ENCODE results near the gene SFT2D3. TPM values are rescaled to one million over a fixed set of nuclear protein-coding genes. Genes with fewer than 3 reads are reported as not detected.
"Not testable (repeated sequence)": the region's sequence is repeated elsewhere in the genome, so short reads cannot be mapped to it uniquely, and the experiment has no call there.

Gene SFT2D3
- total and polyA plus RNA-seq, 4 donors: 2.4 to 4.9 (median 4.7) TPM; not detected in 1

GRCh38 chr2:127747621-127748020 lies 46.3 kb downstream of the SFT2D3 start:
- no peak overlapping the region for H3K4me3 ChIP-seq (ENCODE audit: low read depth in 1 of 3, low read length in 3 of 3)
- H3K27me3 ChIP-seq (ENCODE audit: control insufficient read depth in 4 of 4, insufficient read depth in 4 of 4, low read length in 3 of 4): no peaks in the 10 kb centered on the region
- H3K9ac ChIP-seq (ENCODE audit: low read depth in 1 of 2, low read length in 2 of 2): no peak overlapping the region
- no peak for DNase-seq (ENCODE audit: low spot score)
- WGBS: 94% methylated on average over 5 of the region's 5 CpGs
- no peak for TF ChIP-seq ZBTB33 (IDR thresholded peaks at IDR 0.05)
- no peak for TF ChIP-seq SP1 (IDR thresholded peaks at IDR 0.05)
- no peak for TF ChIP-seq CTCF (IDR thresholded peaks at IDR 0.05; ENCODE audit: low read depth, low read length, missing input control)
- no peak for TF ChIP-seq TAF1 (conservative IDR thresholded peaks at IDR 0.05)
- no peak for TF ChIP-seq ATF3 (IDR thresholded peaks at IDR 0.05)
- TF ChIP-seq REST (IDR thresholded peaks at IDR 0.05): no peak
- no peak for TF ChIP-seq FOXA1 (IDR thresholded peaks at IDR 0.05)
- no peak for TF ChIP-seq HNF4G (IDR thresholded peaks at IDR 0.05)
- H3K9me3 ChIP-seq (ENCODE audit: control insufficient read depth in 4 of 4, low read length in 3 of 4): no peaks in the 10 kb centered on the region
- no peak overlapping the region for H3K27ac ChIP-seq (ENCODE audit: low read depth in 1 of 2, low read length in 2 of 2)
- H3K4me1 ChIP-seq (ENCODE audit: control insufficient read depth in 4 of 4, insufficient read depth in 4 of 4, low read length in 3 of 4): no peaks in the 10 kb centered on the region
- peaks cover 0 to 14% (median 8%) of the 10 kb centered on the region in 4 donors for H3K36me3 ChIP-seq (ENCODE audit: control insufficient read depth in 4 of 4, insufficient read depth in 3 of 4, low read depth in 1 of 4, low read length in 3 of 4)

GRCh38 chr2:127749537-127749936 lies 48.2 kb downstream of the SFT2D3 start:
- not testable (repeated sequence) for H3K27me3 ChIP-seq (ENCODE audit: control insufficient read depth in 4 of 4, insufficient read depth in 4 of 4, low read length in 3 of 4); H3K9ac ChIP-seq (ENCODE audit: low read depth in 1 of 2, low read length in 2 of 2); H3K9me3 ChIP-seq (ENCODE audit: control insufficient read depth in 4 of 4, low read length in 3 of 4); DNase-seq (ENCODE audit: low spot score); H3K27ac ChIP-seq (ENCODE audit: low read depth in 1 of 2, low read length in 2 of 2); H3K4me3 ChIP-seq (ENCODE audit: low read depth in 1 of 3, low read length in 3 of 3); H3K4me1 ChIP-seq (ENCODE audit: control insufficient read depth in 4 of 4, insufficient read depth in 4 of 4, low read length in 3 of 4)
- H3K36me3 ChIP-seq (ENCODE audit: control insufficient read depth in 4 of 4, insufficient read depth in 3 of 4, low read depth in 1 of 4, low read length in 3 of 4): peaks cover 0 to 12% (median 7%) of the 10 kb centered on the region in 4 donors
- 88% methylated on average over 5 of the region's 5 CpGs for WGBS

- H3K4me3 ChIP-seq (ENCODE audit: low read depth in 1 of 3, low read length in 3 of 3): no peak overlapping the region
- H3K27me3 ChIP-seq (ENCODE audit: control insufficient read depth in 4 of 4, insufficient read depth in 4 of 4, low read length in 3 of 4): no peaks in the 10 kb centered on the region
- no peaks in the 10 kb centered on the region for H3K4me1 ChIP-seq (ENCODE audit: control insufficient read depth in 4 of 4, insufficient read depth in 4 of 4, low read length in 3 of 4)
- DNase-seq (ENCODE audit: low spot score): no peak
- H3K36me3 ChIP-seq (ENCODE audit: control insufficient read depth in 4 of 4, insufficient read depth in 3 of 4, low read depth in 1 of 4, low read length in 3 of 4): peaks cover 0 to 8% (median 3%) of the 10 kb centered on the region in 4 donors
- H3K27ac ChIP-seq (ENCODE audit: low read depth in 1 of 2, low read length in 2 of 2): no peak overlapping the region
- no peaks in the 10 kb centered on the region for H3K9me3 ChIP-seq (ENCODE audit: control insufficient read depth in 4 of 4, low read length in 3 of 4)
- no peak overlapping the region for H3K9ac ChIP-seq (ENCODE audit: low read depth in 1 of 2, low read length in 2 of 2)
- TF ChIP-seq REST (IDR thresholded peaks at IDR 0.05): no peak
- no peak for TF ChIP-seq RAD21 (IDR thresholded peaks at IDR 0.05)
- no peak for TF ChIP-seq NR2F2 (IDR thresholded peaks at IDR 0.05)
- TF ChIP-seq EGR1 (IDR thresholded peaks at IDR 0.05; ENCODE audit: low read depth in 2 of 2): no peak
- TF ChIP-seq JUND (IDR thresholded peaks at IDR 0.05): no peak
- TF ChIP-seq ZBTB33 (IDR thresholded peaks at IDR 0.05): no peak
- TF ChIP-seq FOXA1 (IDR thresholded peaks at IDR 0.05): no peak
- no peak for TF ChIP-seq GABPA (IDR thresholded peaks at IDR 0.05 in 1 of 2, conservative IDR thresholded peaks at IDR 0.05 in 1 of 2)
- TF ChIP-seq FOXA2 (IDR thresholded peaks at IDR 0.05): no peak
- TF ChIP-seq HNF4A (conservative IDR thresholded peaks at IDR 0.05): no peak
These were observed 52.1 kb downstream of the SFT2D3 start for GRCh38 chr2:127753374-127753773.
